ENCODE data around the gene GCDH. TPM values are rescaled to one million over a fixed set of nuclear protein-coding genes. Genes with fewer than 3 reads are reported as not detected.
"Not testable (repeated sequence)": the region's sequence is repeated elsewhere in the genome, so short reads cannot be mapped to it uniquely, and the experiment has no call there.

Gene GCDH
- 100 to 1,000 TPM in 1 of 6 experiments, 10 to 100 TPM in 5; 42.2 to 119 (median 59.5) TPM for total RNA-seq
- long read RNA-seq, transcript GCDH-216 (11 exons, 1,867 nt): minor isoform, 11 of 79 reads
- long read RNA-seq, transcript GCDH-201 (12 exons, 1,956 nt): major isoform, 52 of 79 reads
- long read RNA-seq, partial matches to known transcripts: 7 of 79 reads
- long read RNA-seq, other reads (novel, unspliced or antisense): 8 of 79 reads

GRCh38 chr19:12890787-12891552, at the start of gene GCDH:
Gene GCDH, plus strand, starts transcription at chr19:12891160. Its CDS starts 145 bp downstream, at chr19:12891305.
- peak; percentile 94 to 97 (median 97) for ATAC-seq
- Histone ChIP-seq H3K27me3 (no peaks in the 10 kb centered on the region), H3K9me3 (no peaks in the 10 kb centered on the region), H3K4me1 (peaks cover 0 to 16% (median 6%) of the 10 kb centered on the region in 4 donors), H3K36me3 (peaks cover 0 to 23% (median under 1%) of the 10 kb centered on the region in 4 donors), H3K4me3 (peak within 1 kb of the TSS; percentile 92 to 96 (median 95)), H3K27ac (peak within 1 kb of the TSS in 2 of 3 donors; percentile 79 to 83)
- WGBS (ENCODE audit: insufficient coverage, low coverage, low lambda C conversion rate, missing lambda C conversion rate): under 1% methylated on average over 36 of the region's 49 CpGs
- TF ChIP-seq CTCF (IDR thresholded peaks at IDR 0.05): no peak
- peak; percentile 81 for TF ChIP-seq POLR2A (IDR thresholded peaks at IDR 0.05)
- peak; percentile 95 to 99 (median 98) for DNase-seq
- intact Hi-C loops (cut with DNase I): no loop called here

GRCh38 chr19:12842511-12842910, 48.4 kb upstream of the GCDH start:
- DNase-seq (no peak), ATAC-seq (no peak)
- H3K27me3 ChIP-seq: peaks cover 0 to 12% of the 10 kb centered on the region in 2 donors
- TF ChIP-seq POLR2A (IDR thresholded peaks at IDR 0.05): no peak
- TF ChIP-seq CTCF (IDR thresholded peaks at IDR 0.05): no peak
- H3K4me3 ChIP-seq: no peak overlapping the region
- H3K9me3 ChIP-seq: no peaks in the 10 kb centered on the region
- WGBS (ENCODE audit: insufficient coverage, low coverage, low lambda C conversion rate, missing lambda C conversion rate): 92% methylated on average over 11 of the region's 18 CpGs
- intact Hi-C loops (cut with DNase I): loop anchor here (10.0 kb wide), 2 partner anchors 78 to 278 kb away; no protein-coding TSS in a partner anchor
- H3K4me1 ChIP-seq: peaks cover 0 to 2% (median 0%) of the 10 kb centered on the region in 4 donors
- H3K36me3 ChIP-seq: no peaks in the 10 kb centered on the region
- H3K27ac ChIP-seq: no peak overlapping the region

GRCh38 chr19:12843328-12843727, 47.6 kb upstream of the GCDH start:
- DNase-seq: no peak
- Histone ChIP-seq H3K27me3 (peaks cover 0 to 12% of the 10 kb centered on the region in 2 donors), H3K27ac (no peak overlapping the region), H3K4me3 (no peak overlapping the region), H3K9me3 (no peaks in the 10 kb centered on the region), H3K36me3 (no peaks in the 10 kb centered on the region), H3K4me1 (peaks cover 0 to 7% (median 0%) of the 10 kb centered on the region in 4 donors)
- no peak for ATAC-seq
- WGBS (ENCODE audit: insufficient coverage, low coverage, low lambda C conversion rate, missing lambda C conversion rate): 46% methylated on average over 5 of the region's 11 CpGs
- TF ChIP-seq CTCF (IDR thresholded peaks at IDR 0.05): no peak
- no peak for TF ChIP-seq POLR2A (IDR thresholded peaks at IDR 0.05)
- intact Hi-C loops (cut with DNase I): loop anchor here (10.0 kb wide), 2 partner anchors 79 to 279 kb away; no protein-coding TSS in a partner anchor

GRCh38 chr19:12843999-12844732, 46.8 kb upstream of the GCDH start:
- intact Hi-C loops (cut with DNase I): loop anchor here (10.0 kb wide), 2 partner anchors 79 to 279 kb away; no protein-coding TSS in a partner anchor
- WGBS (ENCODE audit: insufficient coverage, low coverage, low lambda C conversion rate, missing lambda C conversion rate): 76% methylated on average over 3 of the region's 3 CpGs
- TF ChIP-seq POLR2A (IDR thresholded peaks at IDR 0.05) (no peak), CTCF (IDR thresholded peaks at IDR 0.05) (no peak)
- Histone ChIP-seq H3K27ac (no peak overlapping the region), H3K27me3 (peaks cover 0 to 12% of the 10 kb centered on the region in 2 donors), H3K4me1 (peaks cover 0 to 7% (median 0%) of the 10 kb centered on the region in 4 donors), H3K4me3 (no peak overlapping the region), H3K9me3 (no peaks in the 10 kb centered on the region), H3K36me3 (no peaks in the 10 kb centered on the region)
- no peak for ATAC-seq
- DNase-seq: no peak

- H3K9me3 ChIP-seq, H3K4me1 ChIP-seq, H3K36me3 ChIP-seq, H3K27me3 ChIP-seq, ATAC-seq, DNase-seq, H3K4me3 ChIP-seq, H3K27ac ChIP-seq: not testable (repeated sequence)
- intact Hi-C loops (cut with DNase I): loop anchor here (10.0 kb wide), 2 partner anchors 82 to 282 kb away; no protein-coding TSS in a partner anchor
- 36% methylated on average over 2 of the region's 7 CpGs for WGBS (ENCODE audit: insufficient coverage, low coverage, low lambda C conversion rate, missing lambda C conversion rate)
Measured at GRCh38 chr19:12846613-12847012, 44.3 kb upstream of the GCDH start.

Measured in right lobe of liver (tissue), 6 donors.